PC-3 (cell line): ENCODE data around the gene ZSWIM8. TPM values are rescaled to one million over a fixed set of nuclear protein-coding genes. Genes with fewer than 3 reads are reported as not detected.
A peak's percentile ranks its signal among the peaks of the same experiment; 100 is the strongest.

ENCODE experiments used
- ATAC-seq: fragments of 200-7000 bp; cut with Tn5 transposase; 2 replicates; pipeline ENCODE4 v1.9.1; 2020; ENCODE audit warnings: mild to moderate bottlenecking, moderate library complexity
- BruUV-seq: library from RNA; stranded (reverse); fragments of 400-500 nt; replicated peaks from 2 replicates; lab custom pipeline; 2021; lab: Mats Ljungman, UMichigan
- CTCF ChIA-PET: fragments of 300-600 bp; sonication (Branson Sonifier 250); formaldehyde crosslinking; loops from one replicate; lab custom pipeline; 2022; ENCODE audit warnings: antibody characterized with exemption; lab: Charles Lee
- POLR2A ChIA-PET: fragments of 300-600 bp; sonication (Branson Sonifier 250); formaldehyde crosslinking; loops from one replicate; lab custom pipeline; 2022; ENCODE audit warnings: antibody characterized with exemption; ENCODE audit not compliant: unreplicated experiment; lab: Charles Lee
- DNase-seq: peaks from one replicate; pipeline ENCODE4 v3.0.0-alpha.2; 2015
- H2AFZ ChIP-seq: fragments of 300-600 bp; sonication (generic); 2 replicates; pipeline ENCODE4 v1.6.0; 2016; ENCODE audit warnings: antibody characterized with exemption, low read length
- H3F3A ChIP-seq: fragments of 300-600 bp; sonication (generic); one replicate; pipeline ENCODE4 v1.6.0; 2017; ENCODE audit warnings: antibody characterized with exemption, low read length, control low read depth, mild to moderate bottlenecking; ENCODE audit not compliant: unreplicated experiment
- H3K27ac ChIP-seq: fragments of 300-600 bp; sonication (generic); 2 replicates; pipeline ENCODE4 v1.5.1; 2016; ENCODE audit warnings: mild to moderate bottlenecking, low read length
- H3K27me3 ChIP-seq: fragments of 300-600 bp; sonication (generic); 2 replicates; pipeline ENCODE4 v1.6.1; 2016; ENCODE audit warnings: low read length, mixed read lengths
- H3K36me3 ChIP-seq: fragments of 300-600 bp; sonication (generic); 2 replicates; pipeline ENCODE4 v1.6.1; 2016; ENCODE audit warnings: low read depth, mixed run types, low read length, mixed read lengths
- H3K4me1 ChIP-seq: fragments of 300-600 bp; sonication (generic); 2 replicates; pipeline ENCODE4 v1.5.1; 2016; ENCODE audit warnings: low read length; ENCODE audit not compliant: insufficient read depth
- H3K4me2 ChIP-seq: fragments of 300-600 bp; sonication (generic); 2 replicates; pipeline ENCODE4 v1.6.0; 2016; ENCODE audit warnings: low read length
- H3K4me3 ChIP-seq: fragments of 300-600 bp; sonication (generic); 2 replicates; pipeline ENCODE4 v1.5.1; 2016; ENCODE audit warnings: mild to moderate bottlenecking, low read length, mixed read lengths
- H3K79me2 ChIP-seq: fragments of 300-600 bp; sonication (generic); 2 replicates; pipeline ENCODE4 v1.6.1; 2017; ENCODE audit warnings: low read length, mixed read lengths
- H3K9ac ChIP-seq: fragments of 300-600 bp; sonication (generic); 2 replicates; pipeline ENCODE4 v1.6.0; 2016; ENCODE audit warnings: mild to moderate bottlenecking, low read length
- H3K9me2 ChIP-seq: fragments of 300-600 bp; sonication (generic); replicated peaks from 2 replicates; pipeline ENCODE4 v1.6.1; 2016; ENCODE audit warnings: mixed run types, low read length, mixed read lengths
- H3K9me3 ChIP-seq: fragments of 300-600 bp; sonication (generic); 2 replicates; pipeline ENCODE4 v1.6.1; 2016; ENCODE audit warnings: low read length, mixed read lengths
- H4K20me1 ChIP-seq: fragments of 300-600 bp; sonication (generic); 2 replicates; pipeline ENCODE4 v1.6.1; 2016; ENCODE audit warnings: low read length, mixed read lengths
- EZH2 ChIP-seq: fragments of 300-600 bp; sonication (generic); IDR thresholded peaks from one replicate; pipeline ENCODE4 v1.6.1; 2017; ENCODE audit warnings: antibody characterized with exemption, mild to moderate bottlenecking, low read length; ENCODE audit not compliant: unreplicated experiment
- EZH2phosphoT487 ChIP-seq: fragments of 300-600 bp; sonication (generic); IDR thresholded peaks from 2 replicates; pipeline ENCODE4 v1.6.1; 2018; ENCODE audit warnings: mild to moderate bottlenecking, antibody characterized with exemption, low read length, borderline replicate concordance
- intact Hi-C: fragments of 100-400 bp; cut with micrococcal nuclease; formaldehyde crosslinking; loops from 2 replicates; pipeline ENCODE4 v1.9.0; 2023
- total RNA-seq: library from RNA; depleted of rRNA; stranded (reverse); fragments of >200 nt; gene quantifications from 2 replicates; pipeline ENCODE4 v1.2.3, GENCODE V29; 2014
- TF ChIP-seq, protein P1 (sequence below): fragments of 300-600 bp; sonication (generic); conservative IDR thresholded peaks from 2 replicates; pipeline ENCODE4 v1.5.1; 2017; ENCODE audit warnings: antibody characterized with exemption, low read depth, mild to moderate bottlenecking, low read length

ZSWIM8 gene
- total RNA-seq, 1 experiment from 2014 or later = 152 TPM

DNA sequence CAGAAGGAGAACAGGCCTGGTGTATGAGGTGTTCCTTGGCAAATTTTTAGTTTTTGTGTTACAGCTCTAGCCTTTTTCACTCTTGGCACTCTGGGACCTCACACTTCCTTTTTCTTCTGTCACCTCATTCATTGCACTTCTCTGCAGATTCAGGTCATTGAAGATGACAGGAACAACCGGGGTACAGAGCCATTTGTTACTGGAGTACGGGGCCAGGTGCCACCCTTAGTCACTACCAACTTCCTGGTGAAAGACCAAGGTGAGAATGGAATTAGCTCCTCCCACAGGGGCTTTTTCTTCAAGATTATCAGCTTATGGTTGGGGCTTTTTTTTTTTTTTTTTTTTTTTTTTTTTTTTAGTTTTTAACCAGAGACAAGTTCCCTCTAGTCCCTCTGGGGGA is 22.1 kb upstream of the ZSWIM8 start:
- H3K27me3 ChIP-seq = no peaks in the 10 kb centered on the region
- H3K27ac ChIP-seq = peak overlapping the region; percentile 56
- BruUV-seq = no TSS peak
- H3K9me2 ChIP-seq = no peaks in the 10 kb centered on the region
- H3K9ac ChIP-seq = 0 out of 2 replicates have a peak overlapping the region, but pooled peaks have one; percentile 0
- H4K20me1 ChIP-seq = peaks cover 22% of the 10 kb centered on the region
- peaks cover 87% of the 10 kb centered on the region for H3K36me3 ChIP-seq
- TF ChIP-seq EZH2phosphoT487 = no peak
- TF ChIP-seq, protein P1, sequence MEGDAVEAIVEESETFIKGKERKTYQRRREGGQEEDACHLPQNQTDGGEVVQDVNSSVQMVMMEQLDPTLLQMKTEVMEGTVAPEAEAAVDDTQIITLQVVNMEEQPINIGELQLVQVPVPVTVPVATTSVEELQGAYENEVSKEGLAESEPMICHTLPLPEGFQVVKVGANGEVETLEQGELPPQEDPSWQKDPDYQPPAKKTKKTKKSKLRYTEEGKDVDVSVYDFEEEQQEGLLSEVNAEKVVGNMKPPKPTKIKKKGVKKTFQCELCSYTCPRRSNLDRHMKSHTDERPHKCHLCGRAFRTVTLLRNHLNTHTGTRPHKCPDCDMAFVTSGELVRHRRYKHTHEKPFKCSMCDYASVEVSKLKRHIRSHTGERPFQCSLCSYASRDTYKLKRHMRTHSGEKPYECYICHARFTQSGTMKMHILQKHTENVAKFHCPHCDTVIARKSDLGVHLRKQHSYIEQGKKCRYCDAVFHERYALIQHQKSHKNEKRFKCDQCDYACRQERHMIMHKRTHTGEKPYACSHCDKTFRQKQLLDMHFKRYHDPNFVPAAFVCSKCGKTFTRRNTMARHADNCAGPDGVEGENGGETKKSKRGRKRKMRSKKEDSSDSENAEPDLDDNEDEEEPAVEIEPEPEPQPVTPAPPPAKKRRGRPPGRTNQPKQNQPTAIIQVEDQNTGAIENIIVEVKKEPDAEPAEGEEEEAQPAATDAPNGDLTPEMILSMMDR = no peak
- TF ChIP-seq EZH2 = no peak
- DNase-seq (no peak), ATAC-seq (peak; percentile 14; the same call in 1 of the 2 replicates)
- ChIA-PET CTCF (no interaction called here), POLR2A (interaction anchor here (0.6 to 1.5 kb wide), 2 partner anchors 8 to 17 kb away, joined by 4 to 14 read pairs; a partner anchor contains a TSS)
- no peak overlapping the region for H2AFZ ChIP-seq
- H3K79me2 ChIP-seq = peaks cover 37% of the 10 kb centered on the region
- H3K4me2 ChIP-seq = peak overlapping the region; percentile 50
- no peaks in the 10 kb centered on the region for H3K9me3 ChIP-seq
- H3K4me1 ChIP-seq = peaks cover 34% of the 10 kb centered on the region
- intact Hi-C loops = loop anchor here (1.0 to 2.0 kb wide), 2 partner anchors 9 to 19 kb away; partner anchors contain the start of gene SEC24C
- H3F3A ChIP-seq = peaks cover 18% of the 10 kb centered on the region
- peak overlapping the region; percentile 1; the same call in 1 of the 2 replicates for H3K4me3 ChIP-seq

DNA sequence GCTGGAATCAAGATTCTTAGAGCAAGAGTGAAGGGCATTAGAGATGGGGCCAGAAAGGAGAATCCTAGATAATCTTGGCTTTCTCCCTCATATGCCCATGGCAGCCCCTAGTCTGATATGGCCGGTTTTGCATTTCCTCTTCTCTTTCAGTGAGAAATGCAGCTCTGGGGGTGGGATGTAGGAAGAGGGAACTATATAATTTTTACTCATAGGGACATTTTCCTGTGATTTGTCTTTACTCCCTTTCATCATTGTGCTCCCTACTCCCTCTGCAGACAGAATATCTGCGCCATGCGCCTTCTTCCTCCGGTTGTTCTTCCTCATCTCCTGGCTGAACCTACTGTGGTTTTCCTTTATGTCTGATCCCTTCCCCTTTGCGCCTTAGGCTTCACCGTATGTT is 20.3 kb upstream of the ZSWIM8 start:
- no peaks in the 10 kb centered on the region for H3K9me2 ChIP-seq
- TF ChIP-seq EZH2 (no peak), EZH2phosphoT487 (no peak)
- TF ChIP-seq, protein P1 = no peak
- H3F3A ChIP-seq = peaks cover 18% of the 10 kb centered on the region
- DNase-seq (no peak), ATAC-seq (no peak)
- H3K9me3 ChIP-seq = no peaks in the 10 kb centered on the region
- intact Hi-C loops = no loop called here
- CTCF ChIA-PET = no interaction called here
- no peak overlapping the region for H2AFZ ChIP-seq
- peaks cover 9% of the 10 kb centered on the region; the same call in 1 of the 2 replicates for H4K20me1 ChIP-seq
- no peak overlapping the region for H3K4me2 ChIP-seq
- H3K4me3 ChIP-seq = no peak overlapping the region
- POLR2A ChIA-PET = interaction anchor here (0.6 kb wide), 1 partner anchor 7 kb away, joined by 3 read pairs; a partner anchor contains a TSS
- H3K27me3 ChIP-seq = no peaks in the 10 kb centered on the region
- BruUV-seq = no TSS peak
- peaks cover 20% of the 10 kb centered on the region for H3K79me2 ChIP-seq
- H3K9ac ChIP-seq = no peak overlapping the region
- H3K36me3 ChIP-seq = peaks cover 87% of the 10 kb centered on the region
- H3K27ac ChIP-seq = no peak overlapping the region
- H3K4me1 ChIP-seq = peaks cover 34% of the 10 kb centered on the region

DNA sequence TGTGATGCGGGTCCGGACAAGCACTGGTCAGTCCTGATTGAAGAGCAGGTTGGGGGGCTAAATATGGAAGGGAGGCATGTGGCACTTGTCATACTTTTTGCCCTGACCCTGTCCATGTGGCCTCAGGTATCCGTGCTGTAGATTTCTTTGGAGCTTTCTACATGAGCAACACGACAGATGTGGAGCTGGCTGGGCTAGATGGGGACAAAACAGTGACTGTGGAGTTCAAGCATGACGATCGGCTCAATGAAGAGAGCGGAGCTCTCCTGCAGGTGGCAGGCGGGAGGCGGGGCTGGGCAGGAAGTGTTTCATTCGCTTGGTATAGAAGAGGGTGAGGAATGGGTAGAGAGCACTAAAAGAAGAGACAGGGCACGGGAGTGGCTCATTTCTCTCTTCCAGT is 16.5 kb upstream of the ZSWIM8 start:
- intact Hi-C loops = no loop called here
- POLR2A ChIA-PET = interaction anchor here (0.5 kb wide), 1 partner anchor 509 kb away, joined by 7 read pairs; no protein-coding TSS in a partner anchor
- Histone ChIP-seq H3K4me1 (peaks cover 7% of the 10 kb centered on the region), H3K9me2 (no peaks in the 10 kb centered on the region), H3K27me3 (no peaks in the 10 kb centered on the region), H3K4me2 (no peak overlapping the region), H3K79me2 (peaks cover 12% of the 10 kb centered on the region), H3K9me3 (no peaks in the 10 kb centered on the region), H3K9ac (no peak overlapping the region), H4K20me1 (peaks cover 7% of the 10 kb centered on the region; the same call in 1 of the 2 replicates), H3K4me3 (no peak overlapping the region), H3K36me3 (peaks cover 74% of the 10 kb centered on the region), H3F3A (peaks cover 14% of the 10 kb centered on the region), H2AFZ (no peak overlapping the region), H3K27ac (no peak overlapping the region)
- ATAC-seq = no peak
- no peak for DNase-seq
- TF ChIP-seq, protein P1 = 0 out of 2 replicates have a peak, but pooled peaks have one; percentile 12
- TF ChIP-seq EZH2 = no peak
- CTCF ChIA-PET = no interaction called here
- BruUV-seq = no TSS peak
